Erythroblast (primary cell): Measurements from ENCODE around the gene RALGAPA1.

Experiments used
- GATA1 ChIP-seq: IDR thresholded peaks from 2 replicates; pipeline ENCODE4 v1.6.1; 2011; ENCODE audit warnings: low read depth, mild to moderate bottlenecking, control low read depth, low read length, moderate library complexity
- POLR2A ChIP-seq: IDR thresholded peaks from 2 replicates; pipeline ENCODE4 v1.6.1; 2011; ENCODE audit warnings: mild to moderate bottlenecking, low read length

DNA sequence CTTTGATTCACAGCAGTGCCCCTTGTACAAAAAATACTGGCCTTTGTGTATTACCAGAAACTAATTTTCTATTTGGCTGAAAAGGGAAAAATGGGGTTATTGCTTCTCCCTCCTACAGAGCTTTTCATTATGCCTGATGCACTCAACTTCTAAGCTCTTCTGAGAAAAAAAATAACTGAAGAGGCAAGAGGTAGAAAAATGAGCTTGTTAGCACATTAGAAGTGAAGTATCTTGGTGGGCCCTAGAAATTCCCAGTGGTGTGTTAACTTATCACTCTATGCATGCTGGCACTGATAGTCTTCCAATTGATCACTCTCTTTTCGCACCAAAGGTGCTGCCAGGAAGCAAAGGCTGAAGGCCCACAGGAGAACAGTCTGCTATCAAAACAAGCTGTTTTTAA, 258.0 kb downstream of the RALGAPA1 start:
- TF ChIP-seq POLR2A, result no peak
- no peak for TF ChIP-seq GATA1
